Keratinocyte (primary cell): Measurements from ENCODE around the gene SLC7A4. TPM values are rescaled to one million over a fixed set of nuclear protein-coding genes. Genes with fewer than 3 reads are reported as not detected.

Source experiments
- DNase-seq: peaks from one replicate; pipeline ENCODE4 v3.0.0-alpha.2; 2011; ENCODE audit warnings: low read depth, missing footprints, low spot score
- FAIRE-seq: peaks from 2 replicates; lab custom pipeline; 2011; peaks lifted over from hg19 to GRCh38; lab: Jason Lieb, UNC
- H2AFZ ChIP-seq: 2 replicates; pipeline ENCODE4 v1.6.0; 2012; ENCODE audit warnings: low read length, control low read depth, inconsistent platforms; ENCODE audit not compliant: control insufficient read depth
- H3K27ac ChIP-seq: 2 replicates; pipeline ENCODE4 v1.5.1; 2011; ENCODE audit warnings: low read length; ENCODE audit not compliant: control insufficient read depth, insufficient read depth
- H3K27me3 ChIP-seq: 3 replicates; pipeline ENCODE4 v1.6.0; 2011; ENCODE audit warnings: low read length; ENCODE audit not compliant: control insufficient read depth, insufficient read depth; ENCODE audit errors: extremely low read depth
- H3K36me3 ChIP-seq, 2 experiments: 2 replicates in 1 of 2; 3 replicates in 1 of 2; pipeline ENCODE4 v1.5.1; 2011; ENCODE audit warnings: low read length in 2 of 2, mild to moderate bottlenecking in 1 of 2; ENCODE audit not compliant: control insufficient read depth in 2 of 2, insufficient read depth in 2 of 2; ENCODE audit errors: extremely low read depth in 1 of 2
- H3K4me1 ChIP-seq: 3 replicates; pipeline ENCODE4 v1.5.1; 2011; ENCODE audit warnings: low read length; ENCODE audit not compliant: control insufficient read depth, insufficient read depth; ENCODE audit errors: extremely low read depth
- H3K4me2 ChIP-seq: 3 replicates; pipeline ENCODE4 v1.6.0; 2011; ENCODE audit warnings: low read depth, low read length; ENCODE audit not compliant: control insufficient read depth, insufficient read depth; ENCODE audit errors: extremely low read depth
- H3K4me3 ChIP-seq, 3 experiments: fragments of 200-600 bp in 1 of 3; sonication (generic) in 1 of 3; 2 replicates in 2 of 3; 3 replicates in 1 of 3; pipeline ENCODE4 v1.5.1; 2011 to 2016; ENCODE audit warnings: low read length in 3 of 3, mild to moderate bottlenecking in 3 of 3, control low read depth in 2 of 3, inconsistent platforms in 1 of 3, low read depth in 1 of 3, mixed read lengths in 1 of 3, mixed run types in 1 of 3, moderate library complexity in 1 of 3; ENCODE audit not compliant: control insufficient read depth in 2 of 3, insufficient read depth in 2 of 3; ENCODE audit errors: extremely low read depth in 1 of 3
- H3K79me2 ChIP-seq: 2 replicates; pipeline ENCODE4 v1.6.0; 2012; ENCODE audit warnings: low read length; ENCODE audit not compliant: control insufficient read depth, insufficient read depth
- H3K9ac ChIP-seq: 3 replicates; pipeline ENCODE4 v1.6.0; 2011; ENCODE audit warnings: low read length; ENCODE audit not compliant: control insufficient read depth, insufficient read depth; ENCODE audit errors: extremely low read depth
- H3K9me1 ChIP-seq: 3 replicates; pipeline ENCODE4 v1.6.0; 2011; ENCODE audit warnings: low read length; ENCODE audit not compliant: control insufficient read depth, insufficient read depth; ENCODE audit errors: extremely low read depth
- H3K9me3 ChIP-seq: 2 replicates; pipeline ENCODE4 v1.5.1; 2012; ENCODE audit warnings: low read depth, low read length; ENCODE audit not compliant: control insufficient read depth
- H4K20me1 ChIP-seq: 3 replicates; pipeline ENCODE4 v1.6.0; 2011; ENCODE audit warnings: low read length; ENCODE audit not compliant: control insufficient read depth, insufficient read depth; ENCODE audit errors: extremely low read depth
- CTCF ChIP-seq, 3 experiments: IDR thresholded peaks in 1 of 3; conservative IDR thresholded peaks in 1 of 3; optimal IDR thresholded peaks in 1 of 3; 2 replicates in 2 of 3; 3 replicates in 1 of 3; pipeline versions ENCODE3 to v1.5.1; 2011; ENCODE audit warnings: low read length in 3 of 3, mild to moderate bottlenecking in 3 of 3, moderate library complexity in 2 of 3, control low read depth in 1 of 3, inconsistent platforms in 1 of 3; ENCODE audit not compliant: insufficient read depth in 2 of 3; ENCODE audit errors: extremely low read depth in 1 of 3
- EZH2 ChIP-seq: IDR thresholded peaks from one replicate; pipeline ENCODE4 v1.6.1; 2012; ENCODE audit warnings: inconsistent platforms, mild to moderate bottlenecking, low read length, moderate library complexity
- dilution Hi-C: fragments of 300-500 bp; cut with MboI; formaldehyde crosslinking; loops from one replicate; pipeline ENCODE4 v1.7.0; 2020; ENCODE audit warnings: low sequenced_read_pairs; ENCODE audit not compliant: extremely low pct_ligation_motif_present
- polyA plus RNA-seq, 5 experiments: library from polyadenylated mRNA; depleted of rRNA in 3 of 5; stranded (reverse) in 3 of 5; stranded (forward) in 1 of 5; unstranded in 1 of 5; fragments of >200 nt; gene quantifications; 1 replicate in 1 of 5; 2 replicates in 3 of 5; 3 replicates in 1 of 5; pipeline versions ENCODE4 v1.2.1 to v1.2.3, GENCODE V29; 2011 to 2012; ENCODE audit warnings: missing spikeins in 2 of 5, low read depth in 1 of 5, low replicate concordance in 1 of 5

The SLC7A4 gene
- polyA plus RNA-seq, 1 donor (not counting 4 experiments of a cell fraction or from before 2014, with no cell fraction given), result 0.10 TPM

- Histone ChIP-seq H3K36me3 (peaks cover 25 to 48% of the 10 kb centered on the region in 2 experiments), H3K9ac (no peak overlapping the region), H3K27me3 (no peaks in the 10 kb centered on the region), H4K20me1 (no peaks in the 10 kb centered on the region), H3K9me3 (no peaks in the 10 kb centered on the region), H3K4me1 (peaks cover 6% of the 10 kb centered on the region), H3K4me3 (no peak overlapping the region), H3K9me1 (no peaks in the 10 kb centered on the region), H3K4me2 (no peak overlapping the region), H3K79me2 (peaks cover 14% of the 10 kb centered on the region), H3K27ac (no peak overlapping the region), H2AFZ (no peak overlapping the region)
- FAIRE-seq (no peak), DNase-seq (no peak)
- dilution Hi-C loops, result no loop called here
- TF ChIP-seq CTCF (optimal IDR thresholded peaks at IDR 0.05 in 1 of 3, IDR thresholded peaks at IDR 0.05 in 1 of 3, conservative IDR thresholded peaks at IDR 0.05 in 1 of 3; ENCODE audit: extremely low read depth in 1 of 3, insufficient read depth in 2 of 3, low read length in 3 of 3), result no peak
- no peak for TF ChIP-seq EZH2
These were observed 36.3 kb downstream of the SLC7A4 start for GRCh38 chr22:20996031-20996410.

GRCh38 chr22:20995329-20996030, 36.9 kb downstream of the SLC7A4 start:
- dilution Hi-C loops, result no loop called here
- H3K36me3 ChIP-seq, result peaks cover 25 to 50% of the 10 kb centered on the region in 2 experiments
- no peak for TF ChIP-seq CTCF (optimal IDR thresholded peaks at IDR 0.05 in 1 of 3, IDR thresholded peaks at IDR 0.05 in 1 of 3, conservative IDR thresholded peaks at IDR 0.05 in 1 of 3; ENCODE audit: extremely low read depth in 1 of 3, insufficient read depth in 2 of 3, low read length in 3 of 3)
- TF ChIP-seq EZH2, result no peak
- peaks cover under 1% of the 10 kb centered on the region for H3K4me1 ChIP-seq
- H3K4me2 ChIP-seq, result no peak overlapping the region
- H3K27me3 ChIP-seq, result no peaks in the 10 kb centered on the region
- H3K79me2 ChIP-seq, result peaks cover 8% of the 10 kb centered on the region
- DNase-seq (no peak), FAIRE-seq (no peak)
- no peak overlapping the region for H3K9ac ChIP-seq
- H3K27ac ChIP-seq, result no peak overlapping the region
- H3K4me3 ChIP-seq, result no peak overlapping the region
- H3K9me3 ChIP-seq, result no peaks in the 10 kb centered on the region
- H4K20me1 ChIP-seq, result no peaks in the 10 kb centered on the region
- no peak overlapping the region for H2AFZ ChIP-seq
- H3K9me1 ChIP-seq, result no peaks in the 10 kb centered on the region
